ENCODE measurements around the gene NLGN1. TPM values are rescaled to one million over a fixed set of nuclear protein-coding genes. Genes with fewer than 3 reads are reported as not detected.

NLGN1 gene
- total and polyA plus RNA-seq, 2 of the 13 experiments (the other 11 are each of a cell fraction or from before 2014, with no cell fraction given): not detected

- TF ChIP-seq FUBP1 (CRISPR knock-in tag; IDR thresholded peaks at IDR 0.05; ENCODE audit: borderline replicate concordance): no peak
- no peak for TF ChIP-seq ZNF597 (CRISPR knock-in tag; IDR thresholded peaks at IDR 0.05)
- TF ChIP-seq TCF12 (IDR thresholded peaks at IDR 0.05): no peak
- no peak for TF ChIP-seq TCF12 (CRISPR knock-in tag; IDR thresholded peaks at IDR 0.05)
- TF ChIP-seq SRSF1 (optimal IDR thresholded peaks at IDR 0.05; ENCODE audit: low read depth, low read length): no peak
Observed at GRCh38 chr3:174061731-174062130, 664.2 kb downstream of the NLGN1 start (continued).

DNA sequence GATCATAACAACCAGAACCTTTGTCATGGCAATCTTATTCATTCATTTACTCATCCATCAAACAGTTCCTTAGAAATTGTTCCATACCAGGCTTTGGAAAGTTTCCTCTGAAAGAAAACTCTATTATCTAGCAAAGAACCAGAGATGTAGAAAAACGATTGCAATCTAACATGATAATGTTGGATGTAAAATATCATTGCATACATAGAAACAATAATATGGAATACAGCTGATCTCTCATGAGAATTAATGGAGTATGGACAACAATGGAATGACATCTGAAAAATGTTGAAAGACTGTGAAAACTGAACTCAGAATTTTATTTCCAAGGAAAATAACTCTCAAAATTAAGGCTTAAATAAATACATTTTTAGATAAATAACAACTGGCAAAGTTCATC is 665.4 kb downstream of the NLGN1 start:
- Histone ChIP-seq H3K4me2 (ENCODE audit: low read depth, low read length) (no peak overlapping the region), H2AFZ (ENCODE audit: low read length) (no peak overlapping the region), H3K79me2 (ENCODE audit: insufficient read depth, low read length) (no peaks in the 10 kb centered on the region), H3K4me3 (replicated peaks in 1 of 3; ENCODE audit: insufficient read depth in 1 of 3, low read depth in 2 of 3, low read length in 3 of 3) (no peak overlapping the region), H3K36me3 (replicated peaks in 1 of 2; ENCODE audit: control insufficient read depth in 1 of 2, insufficient read depth in 2 of 2, low read length in 2 of 2) (no peaks in the 10 kb centered on the region), H3K27me3 (ENCODE audit: control insufficient read depth in 1 of 2, insufficient read depth in 2 of 2, low read length in 2 of 2) (no peaks in the 10 kb centered on the region), H3K27ac (ENCODE audit: extremely low read length, insufficient read depth, low read length) (no peak overlapping the region), H3K4me1 (ENCODE audit: insufficient read depth, low read length) (no peaks in the 10 kb centered on the region), H4K20me1 (ENCODE audit: insufficient read depth, low read length) (no peaks in the 10 kb centered on the region), H3K9me3 (ENCODE audit: low read length) (peaks cover 5% of the 10 kb centered on the region; the same call in 1 of the 2 replicates), H3K9ac (ENCODE audit: insufficient read depth, low read depth, low read length) (no peak overlapping the region)
- ChIA-PET POLR2A (no interaction called here), CTCF (ENCODE audit: low intra/inter-chr PET ratio, low total read pairs) (no interaction called here)
- BruUV-seq (replicated peaks): no TSS peak
- intact Hi-C loops (cut with micrococcal nuclease; ENCODE audit: unreplicated experiment): no loop called here
- FAIRE-seq (no peak), ATAC-seq (no peak), DNase-seq (ENCODE audit: low spot score) (no peak)
- in situ Hi-C loops (cut with HindIII; ENCODE audit: extremely low pct_ligation_motif_present, low pct_unique_long_range_greater_than_20kb): no loop called here
- 5% methylated on average over 1 of the region's 1 CpG for WGBS (ENCODE audit: low lambda C conversion rate)
- TF ChIP-seq, protein P1, sequence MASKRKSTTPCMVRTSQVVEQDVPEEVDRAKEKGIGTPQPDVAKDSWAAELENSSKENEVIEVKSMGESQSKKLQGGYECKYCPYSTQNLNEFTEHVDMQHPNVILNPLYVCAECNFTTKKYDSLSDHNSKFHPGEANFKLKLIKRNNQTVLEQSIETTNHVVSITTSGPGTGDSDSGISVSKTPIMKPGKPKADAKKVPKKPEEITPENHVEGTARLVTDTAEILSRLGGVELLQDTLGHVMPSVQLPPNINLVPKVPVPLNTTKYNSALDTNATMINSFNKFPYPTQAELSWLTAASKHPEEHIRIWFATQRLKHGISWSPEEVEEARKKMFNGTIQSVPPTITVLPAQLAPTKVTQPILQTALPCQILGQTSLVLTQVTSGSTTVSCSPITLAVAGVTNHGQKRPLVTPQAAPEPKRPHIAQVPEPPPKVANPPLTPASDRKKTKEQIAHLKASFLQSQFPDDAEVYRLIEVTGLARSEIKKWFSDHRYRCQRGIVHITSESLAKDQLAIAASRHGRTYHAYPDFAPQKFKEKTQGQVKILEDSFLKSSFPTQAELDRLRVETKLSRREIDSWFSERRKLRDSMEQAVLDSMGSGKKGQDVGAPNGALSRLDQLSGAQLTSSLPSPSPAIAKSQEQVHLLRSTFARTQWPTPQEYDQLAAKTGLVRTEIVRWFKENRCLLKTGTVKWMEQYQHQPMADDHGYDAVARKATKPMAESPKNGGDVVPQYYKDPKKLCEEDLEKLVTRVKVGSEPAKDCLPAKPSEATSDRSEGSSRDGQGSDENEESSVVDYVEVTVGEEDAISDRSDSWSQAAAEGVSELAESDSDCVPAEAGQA (IDR thresholded peaks at IDR 0.05; ENCODE audit: low read depth): no peak
- TF ChIP-seq, protein P1 (CRISPR knock-in tag; IDR thresholded peaks at IDR 0.05; ENCODE audit: borderline replicate concordance): no peak
- no peak for TF ChIP-seq ARID4A (CRISPR knock-in tag; IDR thresholded peaks at IDR 0.05; ENCODE audit: borderline replicate concordance)
- no peak for TF ChIP-seq JUNB (CRISPR knock-in tag; IDR thresholded peaks at IDR 0.05; ENCODE audit: borderline replicate concordance)
- TF ChIP-seq CENPX (CRISPR knock-in tag; IDR thresholded peaks at IDR 0.05): no peak
